ENCODE measurements around the gene SMIM24. TPM values are rescaled to one million over a fixed set of nuclear protein-coding genes. Genes with fewer than 3 reads are reported as not detected.

SMIM24 gene
- total and polyA plus RNA-seq, 10 donors = 0.63 to 3.0 (median 1.3) TPM; not detected in 3

DNA sequence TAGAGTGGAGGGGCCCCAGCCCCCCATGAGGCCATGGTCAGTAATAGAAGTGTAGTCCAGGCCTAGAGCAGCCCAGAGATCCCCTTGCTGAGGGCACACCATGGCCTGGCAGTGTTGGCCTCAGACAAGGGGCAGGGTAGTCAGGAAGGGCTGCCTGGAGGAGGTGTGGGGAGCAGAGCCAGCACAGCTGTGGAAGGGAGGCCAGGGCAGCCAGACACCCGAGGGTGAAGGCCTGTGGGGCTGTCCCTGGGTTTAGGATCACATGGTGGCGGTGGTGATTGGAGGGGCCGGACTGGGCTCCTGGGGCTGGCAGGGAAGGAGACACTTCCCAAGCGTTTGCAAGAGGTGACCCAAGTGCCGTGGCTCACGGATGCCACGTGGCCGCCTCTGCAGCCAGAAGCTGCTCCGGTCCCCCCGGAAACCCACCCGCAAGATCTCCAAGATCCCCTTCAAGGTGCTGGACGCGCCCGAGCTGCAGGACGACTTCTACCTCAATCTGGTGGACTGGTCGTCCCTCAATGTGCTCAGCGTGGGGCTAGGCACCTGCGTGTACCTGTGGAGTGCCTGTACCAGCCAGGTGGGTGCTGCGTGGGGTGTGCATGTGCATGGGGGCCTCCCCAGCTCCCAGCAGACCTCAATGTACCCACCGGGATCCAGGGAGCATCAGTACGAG, 47.0 kb upstream of the SMIM24 start:
- Histone ChIP-seq H3K4me1 (no peaks in the 10 kb centered on the region), H3K9me3 (no peaks in the 10 kb centered on the region), H3K4me3 (no peak overlapping the region), H3K36me3 (peaks cover 10 to 84% (median 71%) of the 10 kb centered on the region in 6 donors), H3K27me3 (replicated peaks in 1 of 7) (no peaks in the 10 kb centered on the region), H3K27ac (no peak overlapping the region)
- WGBS, 5 donors = 94 to 99% (median 96%) methylated on average over 17 to 21 of the region's 21 CpGs
- intact Hi-C loops (cut with DNase I; ENCODE audit: low total_unique reads) = no loop called here
- DNase-seq = no peak
- TF ChIP-seq, protein P1, sequence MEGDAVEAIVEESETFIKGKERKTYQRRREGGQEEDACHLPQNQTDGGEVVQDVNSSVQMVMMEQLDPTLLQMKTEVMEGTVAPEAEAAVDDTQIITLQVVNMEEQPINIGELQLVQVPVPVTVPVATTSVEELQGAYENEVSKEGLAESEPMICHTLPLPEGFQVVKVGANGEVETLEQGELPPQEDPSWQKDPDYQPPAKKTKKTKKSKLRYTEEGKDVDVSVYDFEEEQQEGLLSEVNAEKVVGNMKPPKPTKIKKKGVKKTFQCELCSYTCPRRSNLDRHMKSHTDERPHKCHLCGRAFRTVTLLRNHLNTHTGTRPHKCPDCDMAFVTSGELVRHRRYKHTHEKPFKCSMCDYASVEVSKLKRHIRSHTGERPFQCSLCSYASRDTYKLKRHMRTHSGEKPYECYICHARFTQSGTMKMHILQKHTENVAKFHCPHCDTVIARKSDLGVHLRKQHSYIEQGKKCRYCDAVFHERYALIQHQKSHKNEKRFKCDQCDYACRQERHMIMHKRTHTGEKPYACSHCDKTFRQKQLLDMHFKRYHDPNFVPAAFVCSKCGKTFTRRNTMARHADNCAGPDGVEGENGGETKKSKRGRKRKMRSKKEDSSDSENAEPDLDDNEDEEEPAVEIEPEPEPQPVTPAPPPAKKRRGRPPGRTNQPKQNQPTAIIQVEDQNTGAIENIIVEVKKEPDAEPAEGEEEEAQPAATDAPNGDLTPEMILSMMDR (IDR thresholded peaks at IDR 0.05 in 8 of 11, conservative IDR thresholded peaks at IDR 0.05 in 3 of 11) = no peak
- TF ChIP-seq POLR2AphosphoS5 (IDR thresholded peaks at IDR 0.05) (no peak), POLR2A (IDR thresholded peaks at IDR 0.05) (no peak)

DNA sequence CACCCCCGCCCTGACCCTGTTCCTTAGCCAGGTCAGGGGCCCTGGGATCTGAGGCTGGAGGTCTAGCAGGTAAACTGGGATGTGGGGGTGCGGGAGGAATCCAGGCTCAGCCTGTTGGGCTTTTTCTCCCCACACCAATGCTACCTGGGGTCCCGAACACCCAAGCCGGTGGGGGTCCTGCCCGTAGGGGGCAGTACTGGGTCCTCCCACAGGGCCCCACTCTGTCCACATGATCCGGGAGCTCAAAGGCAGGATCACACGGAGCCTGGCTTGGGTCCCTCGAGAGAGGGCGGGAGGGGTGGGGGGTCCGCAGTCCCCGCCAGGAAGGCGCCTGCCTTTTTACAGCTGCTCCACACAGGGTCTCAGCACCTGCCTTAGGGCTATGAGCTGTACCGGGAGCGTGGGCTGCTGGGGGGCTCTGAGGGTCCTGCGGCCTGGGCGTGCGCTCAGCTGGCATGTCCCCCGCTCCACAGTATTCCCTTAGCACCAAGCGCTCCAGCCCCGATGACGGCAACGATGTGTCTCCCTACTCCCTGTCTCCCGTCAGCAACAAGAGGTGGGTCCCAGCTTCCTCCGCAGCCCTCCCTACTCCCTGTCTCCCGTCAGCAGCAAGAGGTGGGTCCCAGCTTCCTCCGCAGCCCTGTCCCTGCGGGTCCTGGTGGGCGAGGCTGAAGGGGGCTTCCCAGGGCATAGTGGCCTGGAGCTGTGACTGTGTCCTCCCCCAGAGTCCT, 46.3 kb upstream of the SMIM24 start:
- H3K4me1 ChIP-seq = no peaks in the 10 kb centered on the region
- H3K9me3 ChIP-seq = no peaks in the 10 kb centered on the region
- H3K27ac ChIP-seq = no peak overlapping the region
- 92 to 98% (median 94%) methylated on average over 23 to 28 of the region's 28 CpGs for WGBS, 5 donors
- no peaks in the 10 kb centered on the region for H3K27me3 ChIP-seq (replicated peaks in 1 of 7)
- no peak for TF ChIP-seq POLR2AphosphoS5 (IDR thresholded peaks at IDR 0.05)
- TF ChIP-seq, protein P1 (IDR thresholded peaks at IDR 0.05 in 8 of 11, conservative IDR thresholded peaks at IDR 0.05 in 3 of 11) = no peak
- TF ChIP-seq POLR2A (IDR thresholded peaks at IDR 0.05) = no peak
- DNase-seq = no peak
- peaks cover 10 to 84% (median 67%) of the 10 kb centered on the region in 6 donors for H3K36me3 ChIP-seq
- no peak overlapping the region for H3K4me3 ChIP-seq
- intact Hi-C loops (cut with DNase I; ENCODE audit: low total_unique reads) = no loop called here

DNA sequence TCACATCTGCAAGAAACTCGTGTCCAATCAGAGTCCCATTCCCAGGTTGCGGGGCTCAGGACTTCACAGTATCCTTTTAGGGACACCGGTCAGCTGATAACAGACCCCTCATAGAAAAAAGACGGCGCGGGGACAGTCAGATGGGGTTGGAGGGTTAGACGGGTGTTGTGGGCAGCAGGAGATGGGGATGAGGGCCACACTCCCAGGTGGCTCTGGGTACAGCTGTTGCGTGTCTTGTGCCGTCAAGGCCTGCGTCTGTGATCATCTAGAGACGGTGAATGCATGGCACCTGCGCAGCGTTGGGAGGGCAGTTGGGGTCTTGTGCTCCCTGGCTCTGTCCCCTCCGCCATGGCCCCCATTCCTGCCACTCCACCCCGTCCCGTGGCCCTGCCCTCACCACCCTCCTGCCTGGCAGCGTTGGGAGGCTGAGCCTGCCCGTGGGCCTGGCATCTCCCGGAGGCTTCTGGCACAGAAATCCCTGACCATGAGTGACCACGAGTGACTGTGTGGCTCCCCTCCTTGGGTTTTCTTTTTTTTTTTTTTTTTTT, 44.7 kb upstream of the SMIM24 start:
- TF ChIP-seq POLR2A (IDR thresholded peaks at IDR 0.05) (no peak), POLR2AphosphoS5 (IDR thresholded peaks at IDR 0.05) (peak in 1 of 3 donors; percentile 4)
- TF ChIP-seq, protein P1 (IDR thresholded peaks at IDR 0.05 in 8 of 11, conservative IDR thresholded peaks at IDR 0.05 in 3 of 11) = no peak
- WGBS, 5 donors = 91 to 99% (median 95%) methylated on average over 20 of the region's 20 CpGs
- intact Hi-C loops (cut with DNase I; ENCODE audit: low total_unique reads) = no loop called here
- peaks cover 10 to 85% (median 61%) of the 10 kb centered on the region in 6 donors for H3K36me3 ChIP-seq
- no peak overlapping the region for H3K27ac ChIP-seq
- H3K4me1 ChIP-seq = peaks cover 0 to 11% (median 0%) of the 10 kb centered on the region in 6 donors
- H3K9me3 ChIP-seq = no peaks in the 10 kb centered on the region
- DNase-seq = no peak
- H3K4me3 ChIP-seq = no peak overlapping the region
- no peaks in the 10 kb centered on the region for H3K27me3 ChIP-seq (replicated peaks in 1 of 7)

All from spleen (tissue), 11 donors.